Measurements from ENCODE around the gene CDIPT.

GRCh38 chr16:29905668-29906067 is 42.6 kb upstream of the CDIPT start:
- TF ChIP-seq POLR2A (IDR thresholded peaks at IDR 0.05): no peak
- TF ChIP-seq, protein P1, sequence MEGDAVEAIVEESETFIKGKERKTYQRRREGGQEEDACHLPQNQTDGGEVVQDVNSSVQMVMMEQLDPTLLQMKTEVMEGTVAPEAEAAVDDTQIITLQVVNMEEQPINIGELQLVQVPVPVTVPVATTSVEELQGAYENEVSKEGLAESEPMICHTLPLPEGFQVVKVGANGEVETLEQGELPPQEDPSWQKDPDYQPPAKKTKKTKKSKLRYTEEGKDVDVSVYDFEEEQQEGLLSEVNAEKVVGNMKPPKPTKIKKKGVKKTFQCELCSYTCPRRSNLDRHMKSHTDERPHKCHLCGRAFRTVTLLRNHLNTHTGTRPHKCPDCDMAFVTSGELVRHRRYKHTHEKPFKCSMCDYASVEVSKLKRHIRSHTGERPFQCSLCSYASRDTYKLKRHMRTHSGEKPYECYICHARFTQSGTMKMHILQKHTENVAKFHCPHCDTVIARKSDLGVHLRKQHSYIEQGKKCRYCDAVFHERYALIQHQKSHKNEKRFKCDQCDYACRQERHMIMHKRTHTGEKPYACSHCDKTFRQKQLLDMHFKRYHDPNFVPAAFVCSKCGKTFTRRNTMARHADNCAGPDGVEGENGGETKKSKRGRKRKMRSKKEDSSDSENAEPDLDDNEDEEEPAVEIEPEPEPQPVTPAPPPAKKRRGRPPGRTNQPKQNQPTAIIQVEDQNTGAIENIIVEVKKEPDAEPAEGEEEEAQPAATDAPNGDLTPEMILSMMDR (IDR thresholded peaks at IDR 0.05): no peak
